Choroid plexus epithelial cell (primary cell): ENCODE results near the gene NCCRP1.

ENCODE experiments used
- DNase-seq: peaks from one replicate; pipeline ENCODE4 v3.0.0-alpha.2; 2010; ENCODE audit warnings: low read depth
- H3K4me3 ChIP-seq: 2 replicates; pipeline ENCODE4 v1.5.1; 2011; ENCODE audit warnings: low read depth, mild to moderate bottlenecking, control low read depth, low read length, moderate library complexity
- CTCF ChIP-seq: conservative IDR thresholded peaks from 2 replicates; pipeline ENCODE4 v1.5.1; 2011; ENCODE audit warnings: low read depth, mild to moderate bottlenecking, control low read depth, inconsistent platforms, low read length, moderate library complexity

The NCCRP1 gene

GRCh38 chr19:39199025-39199424 is 2.3 kb downstream of the NCCRP1 start:
- TF ChIP-seq CTCF = no peak
- no peak overlapping the region for H3K4me3 ChIP-seq
- DNase-seq = peak; percentile 37

- no peak for TF ChIP-seq CTCF
- DNase-seq = no peak
Measured at GRCh38 chr19:39200066-39200802, 3.5 kb downstream of the NCCRP1 start.

DNA sequence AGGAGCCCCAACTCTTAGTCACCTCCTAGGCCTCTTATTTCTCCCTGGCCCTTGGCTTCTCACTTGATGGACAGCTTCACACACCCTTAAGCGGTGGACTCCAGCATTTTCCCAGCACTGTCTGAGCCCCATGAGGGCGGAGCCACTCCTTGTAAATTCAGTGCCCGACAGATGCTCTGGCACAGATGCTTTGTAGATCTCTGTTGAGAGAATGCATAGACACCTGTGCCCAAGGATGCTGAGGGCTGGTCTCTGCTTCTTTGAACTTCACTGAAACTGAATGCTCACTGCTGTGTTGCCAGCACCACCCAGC is 4.0 kb downstream of the NCCRP1 start:
- DNase-seq = no peak
- H3K4me3 ChIP-seq = no peak overlapping the region
- TF ChIP-seq CTCF = no peak

More at GRCh38 chr19:39200066-39200802, 3.5 kb downstream of the NCCRP1 start:
- H3K4me3 ChIP-seq = no peak overlapping the region

DNA sequence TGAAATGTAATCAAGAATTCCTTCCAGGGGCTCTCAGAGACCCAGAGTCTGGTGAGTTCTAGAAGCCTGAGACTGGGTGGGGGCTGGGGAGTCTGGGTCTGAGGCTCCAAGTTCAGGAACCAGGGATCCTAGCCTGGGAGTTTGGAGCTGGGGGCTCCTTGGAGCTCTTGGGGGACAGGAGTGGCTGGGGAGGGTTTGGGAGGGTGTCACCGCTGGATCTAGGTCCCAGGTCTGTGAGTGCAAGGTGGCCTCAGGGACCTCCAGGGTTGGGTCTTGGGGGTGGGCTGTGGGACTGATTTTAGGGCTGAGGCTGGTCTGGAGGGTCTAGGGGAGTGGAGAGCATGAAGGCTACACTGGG is 6.2 kb downstream of the NCCRP1 start:
- TF ChIP-seq CTCF = no peak
- H3K4me3 ChIP-seq = no peak overlapping the region
- DNase-seq = no peak

GRCh38 chr19:39203372-39204341 is 6.9 kb downstream of the NCCRP1 start, which contains the start of gene SYCN:
Gene SYCN (minus strand): TSS chr19:39204263. CDS start chr19:39204254, 9 bp downstream.
- DNase-seq = no peak
- no peak within 1 kb of the TSS for H3K4me3 ChIP-seq

GRCh38 chr19:39205449-39205764 is 8.6 kb downstream of the NCCRP1 start:
- no peak for TF ChIP-seq CTCF
- no peak for DNase-seq
- no peak overlapping the region for H3K4me3 ChIP-seq

More at GRCh38 chr19:39203372-39204341, 6.9 kb downstream of the NCCRP1 start, which contains the start of gene SYCN:
- TF ChIP-seq CTCF = no peak

DNA sequence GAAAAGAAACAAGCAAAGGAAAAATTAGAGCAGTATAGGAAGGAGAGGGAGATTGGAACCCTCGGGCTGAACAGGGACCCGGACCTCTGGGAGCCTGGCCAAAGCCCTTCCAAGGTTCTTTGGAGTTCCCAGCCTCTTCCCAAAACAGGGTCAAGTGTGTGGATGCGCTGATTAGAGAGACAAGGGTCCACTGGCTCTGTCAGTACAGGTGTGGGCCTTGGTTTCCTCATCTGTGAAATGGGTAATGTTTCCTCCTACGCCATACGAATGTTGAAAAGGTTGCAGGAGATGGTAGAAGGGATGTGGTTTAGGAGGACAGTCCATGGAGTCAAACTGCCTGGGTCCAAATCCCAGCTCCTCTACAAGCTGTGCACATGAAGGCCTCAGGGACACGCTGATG is 9.4 kb downstream of the NCCRP1 start:
- DNase-seq = no peak
- no peak overlapping the region for H3K4me3 ChIP-seq
- no peak for TF ChIP-seq CTCF
